ENCODE results near the gene ZBTB5.

ZBTB5 gene

DNA sequence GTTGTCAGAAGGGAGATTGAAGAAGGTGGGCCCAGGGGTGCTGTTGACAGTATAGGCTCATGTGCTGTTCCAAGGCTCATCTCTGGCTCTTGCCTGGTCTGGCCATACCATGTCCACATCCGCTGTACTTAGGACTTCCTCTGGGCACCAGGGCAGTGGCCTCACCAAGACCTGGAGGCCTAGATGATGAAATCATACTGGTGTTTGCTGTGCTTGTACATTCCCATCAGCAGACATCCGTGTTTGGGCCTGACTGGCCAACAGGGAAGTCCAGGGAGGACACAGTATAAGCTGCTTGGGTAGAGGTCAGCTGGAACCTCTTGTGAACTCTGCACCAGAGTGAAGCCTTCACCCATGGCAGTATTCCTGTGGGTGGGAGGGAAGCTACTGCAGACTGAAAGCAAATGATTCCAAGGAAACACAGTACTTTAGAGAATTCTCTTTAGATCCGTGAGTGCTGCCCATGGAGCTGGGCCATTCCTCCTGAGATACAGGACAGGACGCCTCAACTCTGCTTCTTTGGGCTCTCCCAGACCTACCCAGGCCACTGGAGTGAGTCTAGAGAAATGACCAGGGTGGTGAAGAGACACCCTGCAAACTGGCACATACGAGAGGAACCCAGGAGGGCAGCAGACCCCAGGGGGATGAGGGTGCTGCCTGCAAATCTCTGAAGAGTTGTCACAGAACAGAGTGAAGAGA is 43.0 kb upstream of the ZBTB5 start:
- no peak for DNase-seq (ENCODE audit: extremely low read depth, low read depth)
- no peak for TF ChIP-seq CTCF (IDR thresholded peaks at IDR 0.05; ENCODE audit: low read depth, low read length)

DNA sequence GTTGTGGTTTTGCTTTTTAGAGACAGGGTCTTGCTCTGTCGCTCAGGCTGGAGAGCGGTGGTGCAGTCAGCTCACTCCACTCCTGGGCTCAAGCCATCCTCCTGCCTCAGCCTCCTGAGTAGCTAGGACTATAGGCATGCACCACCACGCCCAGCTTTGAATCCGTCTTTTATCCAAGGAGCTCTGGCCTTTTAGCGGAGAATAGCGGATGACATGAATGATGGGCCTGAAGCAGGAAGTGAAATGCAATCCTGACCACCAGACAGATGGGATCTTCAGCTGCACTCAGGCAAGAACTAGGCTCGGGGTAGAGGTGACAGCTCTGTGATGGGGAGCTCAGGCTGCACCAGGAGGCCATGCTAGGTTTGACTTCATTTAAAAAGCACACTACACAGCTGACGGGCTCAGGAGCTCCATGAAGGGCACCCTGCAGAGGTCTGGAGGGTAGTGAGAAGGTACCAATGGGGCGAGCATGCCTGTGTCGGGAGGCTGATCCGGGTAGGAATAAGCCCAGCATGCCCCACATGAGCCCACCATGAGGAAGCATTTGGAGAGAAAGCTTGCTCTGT is 42.4 kb upstream of the ZBTB5 start:
- TF ChIP-seq CTCF (IDR thresholded peaks at IDR 0.05; ENCODE audit: low read depth, low read length): no peak
- DNase-seq (ENCODE audit: extremely low read depth, low read depth): no peak

DNA sequence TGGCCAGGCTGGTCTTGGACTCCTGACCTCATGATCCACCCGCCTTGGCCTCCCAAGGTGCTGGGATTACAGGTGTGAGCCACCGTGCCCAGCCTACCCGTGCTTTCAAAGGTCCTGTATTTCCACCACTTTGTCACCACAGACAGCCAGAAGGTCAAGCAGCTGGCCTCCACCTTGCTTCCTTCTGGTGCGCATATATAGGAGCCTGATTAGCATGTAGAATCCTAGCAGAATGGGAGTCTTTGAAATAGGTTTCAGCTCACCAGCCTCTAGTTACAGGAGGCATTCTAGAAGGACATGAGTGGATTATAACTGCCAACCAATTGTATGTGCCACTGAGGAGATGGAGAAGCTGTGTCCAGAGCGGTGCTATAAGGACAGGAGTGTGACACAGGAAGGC is 39.4 kb upstream of the ZBTB5 start:
- no peak for TF ChIP-seq CTCF (IDR thresholded peaks at IDR 0.05; ENCODE audit: low read depth, low read length)
- DNase-seq (ENCODE audit: extremely low read depth, low read depth): no peak

DNA sequence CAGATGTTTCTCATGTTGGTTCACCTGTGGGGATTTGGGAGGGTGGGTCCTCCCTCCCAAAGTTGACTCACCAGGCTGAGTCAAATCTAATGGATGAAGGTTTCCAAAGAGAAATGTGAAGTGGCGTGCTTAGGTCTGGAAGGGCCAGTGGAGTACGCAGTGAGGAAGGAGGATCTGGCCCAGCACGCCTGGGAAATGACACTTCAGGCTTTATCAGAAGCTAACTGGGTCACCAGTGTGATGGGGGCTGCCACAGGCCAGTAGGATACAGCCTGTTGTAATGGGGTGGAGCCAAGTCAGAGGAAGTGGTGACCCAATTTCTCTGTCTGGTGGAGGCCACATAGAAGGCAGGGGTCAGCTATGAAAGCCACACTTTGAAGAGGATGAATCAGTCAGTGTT is 38.5 kb upstream of the ZBTB5 start:
- no peak for DNase-seq (ENCODE audit: extremely low read depth, low read depth)
- no peak for TF ChIP-seq CTCF (IDR thresholded peaks at IDR 0.05; ENCODE audit: low read depth, low read length)

DNA sequence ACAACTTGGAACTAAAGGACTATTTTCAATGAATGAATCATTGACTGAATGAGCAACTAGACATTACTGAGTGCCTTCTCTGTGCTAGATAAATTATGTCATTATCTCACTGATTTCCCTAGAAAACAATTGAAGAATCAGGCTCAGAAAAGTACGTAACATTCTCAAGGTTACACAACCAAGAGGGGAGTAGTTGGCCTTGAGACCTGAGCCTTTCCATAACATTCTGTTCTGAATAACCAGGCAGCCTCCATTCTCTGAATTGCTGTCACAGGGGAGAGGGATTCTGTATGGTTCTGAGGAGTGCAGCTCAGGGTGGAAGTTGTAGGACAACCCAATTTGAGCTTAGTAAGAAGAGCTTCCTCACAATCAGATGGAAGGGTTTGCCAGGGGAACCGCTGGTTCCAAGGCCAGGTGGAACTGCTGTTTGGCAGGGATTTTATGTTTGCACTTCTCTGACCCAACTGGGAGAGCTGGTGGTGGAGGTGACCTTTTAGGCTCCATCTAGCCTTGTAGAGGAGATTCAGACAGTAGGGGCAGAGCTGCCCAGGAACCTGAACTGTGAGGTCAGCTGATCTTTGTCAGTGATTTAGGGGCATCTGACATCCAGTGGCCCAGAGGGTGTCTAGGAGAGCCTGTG is 36.8 kb upstream of the ZBTB5 start:
- DNase-seq (ENCODE audit: extremely low read depth, low read depth): no peak
- TF ChIP-seq CTCF (IDR thresholded peaks at IDR 0.05; ENCODE audit: low read depth, low read length): no peak

DNA sequence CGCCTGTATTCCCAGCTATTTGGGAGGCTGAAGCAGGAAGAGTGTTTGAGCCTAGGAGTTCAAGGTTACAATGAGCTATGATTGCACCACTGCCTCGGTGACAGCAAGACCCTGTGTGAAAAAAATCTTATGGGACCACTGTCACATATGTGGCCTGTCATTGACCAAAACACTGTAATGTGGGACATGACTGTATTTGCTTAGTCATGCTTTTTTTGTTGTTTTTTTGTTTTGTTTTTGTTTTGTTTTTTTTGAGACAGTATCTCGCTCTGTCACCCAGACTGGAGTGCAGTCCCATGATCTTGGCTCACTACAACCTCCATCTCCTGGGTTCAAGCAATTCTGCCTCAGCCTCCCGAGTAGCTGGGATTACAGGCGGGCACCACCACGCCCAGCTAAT is 34.0 kb upstream of the ZBTB5 start:
- no peak for DNase-seq (ENCODE audit: extremely low read depth, low read depth)
- no peak for TF ChIP-seq CTCF (IDR thresholded peaks at IDR 0.05; ENCODE audit: low read depth, low read length)

DNA sequence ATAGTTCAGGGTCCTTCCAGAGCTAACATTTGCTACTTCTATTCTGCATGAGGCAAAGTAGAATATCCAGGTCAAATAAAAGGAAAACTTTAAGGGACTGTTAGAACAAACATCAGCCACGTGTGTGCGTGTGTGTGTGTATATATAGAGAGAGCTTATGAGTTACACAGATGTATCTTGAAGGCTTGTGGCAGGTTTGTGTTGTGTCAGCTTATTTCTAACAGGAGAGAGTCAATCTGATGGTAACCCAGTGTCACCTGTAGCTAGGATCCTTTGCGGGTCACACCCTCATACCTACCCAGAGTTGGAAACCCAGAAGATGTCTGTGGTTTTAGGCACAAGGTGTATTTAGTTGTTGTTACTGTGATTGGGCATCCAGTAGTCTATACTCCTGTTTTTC is 33.2 kb upstream of the ZBTB5 start:
- TF ChIP-seq CTCF (IDR thresholded peaks at IDR 0.05; ENCODE audit: low read depth, low read length): no peak
- no peak for DNase-seq (ENCODE audit: extremely low read depth, low read depth)
